ENCODE measurements around the gene OR6C70.
"Not testable (repeated sequence)": the region's sequence is repeated elsewhere in the genome, so short reads cannot be mapped to it uniquely, and the experiment has no call there.

Gene OR6C70

DNA sequence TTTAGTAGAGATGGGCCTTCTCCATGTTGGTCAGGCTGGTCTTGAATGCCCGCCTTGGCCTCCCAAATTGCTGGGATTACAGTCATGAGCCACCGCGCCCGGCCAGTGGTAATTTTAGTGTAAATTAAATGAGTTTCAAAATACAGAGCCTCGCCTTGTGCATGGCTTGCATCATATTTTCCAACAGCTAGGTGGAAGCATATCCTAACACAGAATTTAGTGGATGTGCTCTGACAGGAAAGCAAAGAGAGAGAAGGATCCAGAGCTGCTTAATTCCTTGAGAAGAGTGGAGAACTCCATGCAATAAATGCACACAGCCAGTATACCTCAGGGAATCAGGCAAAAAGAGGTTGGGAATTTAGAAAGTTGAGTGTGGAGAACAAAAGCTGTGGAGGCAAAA, 23.6 kb downstream of the OR6C70 start:
- no peaks in the 10 kb centered on the region for H3K4me1 ChIP-seq (ENCODE audit: insufficient read depth, low read length)
- no peaks in the 10 kb centered on the region for H3K36me3 ChIP-seq (ENCODE audit: insufficient read depth, low read length)
- no peak overlapping the region for H3K9ac ChIP-seq (ENCODE audit: low read depth, low read length)
- peaks cover 6% of the 10 kb centered on the region; the same call in 1 of the 2 replicates for H3K9me3 ChIP-seq (ENCODE audit: control insufficient read depth, insufficient read depth, low read length)

DNA sequence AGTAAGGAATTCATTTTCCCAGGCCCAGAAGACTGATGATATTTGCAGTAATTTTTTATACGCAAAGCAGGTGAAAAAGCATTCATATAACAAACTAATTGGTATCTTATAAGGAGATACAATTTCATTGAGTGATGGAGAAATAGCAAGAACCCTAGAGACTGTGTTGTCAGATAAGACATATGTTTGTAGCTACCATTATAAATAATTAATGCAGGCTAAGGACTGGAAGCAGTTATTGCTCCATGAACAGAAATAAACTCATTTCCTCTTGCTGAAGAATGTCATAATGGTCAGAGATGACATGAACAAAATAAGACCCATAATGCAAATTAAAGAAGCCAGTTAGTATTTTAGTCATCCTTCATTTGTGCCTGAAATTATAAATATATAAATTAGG, 24.6 kb downstream of the OR6C70 start:
- Histone ChIP-seq H3K9ac (ENCODE audit: low read depth, low read length) (no peak overlapping the region), H3K4me1 (ENCODE audit: insufficient read depth, low read length) (no peaks in the 10 kb centered on the region), H3K36me3 (ENCODE audit: insufficient read depth, low read length) (no peaks in the 10 kb centered on the region), H3K9me3 (ENCODE audit: control insufficient read depth, insufficient read depth, low read length) (peaks cover 6% of the 10 kb centered on the region)

DNA sequence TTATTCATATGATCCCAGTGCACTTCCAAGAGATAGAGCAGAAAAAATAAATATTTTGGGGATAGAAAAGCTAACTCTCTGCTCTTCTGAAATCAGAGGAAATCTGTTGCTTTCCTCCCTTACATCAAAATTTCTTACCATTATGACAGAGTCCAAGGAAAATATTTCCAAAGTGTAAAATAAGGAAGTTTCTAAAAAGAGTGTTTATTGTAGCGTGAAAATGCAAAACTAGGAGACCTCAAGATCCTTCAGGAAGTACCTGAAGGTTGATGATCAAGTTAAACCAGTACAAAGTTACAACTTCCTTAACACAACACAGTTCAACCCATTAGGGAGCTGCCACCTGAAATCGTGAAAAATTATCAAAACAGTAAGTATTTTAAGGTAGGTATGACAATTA, 26.2 kb downstream of the OR6C70 start, which contains the start of gene OR6C2:
TSS of gene OR6C2 (plus strand) at position 301 of the 400 bp plus-strand sequence. CDS start 8,138 bp downstream, outside the sequence.
- H3K9ac ChIP-seq (ENCODE audit: low read depth, low read length) = no peak within 1 kb of the TSS
- peaks cover 6% of the 10 kb centered on the region for H3K9me3 ChIP-seq (ENCODE audit: control insufficient read depth, insufficient read depth, low read length)
- no peaks in the 10 kb centered on the region for H3K36me3 ChIP-seq (ENCODE audit: insufficient read depth, low read length)
- H3K4me1 ChIP-seq (ENCODE audit: insufficient read depth, low read length) = no peaks in the 10 kb centered on the region

DNA sequence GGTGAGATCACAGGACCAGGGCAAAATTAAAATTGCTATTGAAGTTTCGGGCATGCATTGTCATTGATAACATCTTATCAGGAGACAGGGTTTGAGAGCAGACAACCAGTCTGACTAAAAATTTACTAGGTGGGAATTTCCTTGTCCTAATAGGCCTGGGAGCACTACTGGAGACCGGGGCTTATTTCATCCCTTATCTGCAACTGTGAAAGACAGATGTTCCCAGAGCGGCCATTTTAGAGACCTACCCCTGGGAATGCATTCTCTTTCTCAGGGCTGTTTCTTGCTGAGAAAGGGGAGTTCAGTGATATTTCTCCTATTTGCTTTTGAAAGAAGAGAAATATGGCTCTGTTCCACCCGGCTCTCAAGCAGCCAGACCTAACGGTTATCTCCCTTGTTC, 28.7 kb downstream of the OR6C70 start:
- not testable (repeated sequence) for H3K36me3 ChIP-seq (ENCODE audit: insufficient read depth, low read length)

DNA sequence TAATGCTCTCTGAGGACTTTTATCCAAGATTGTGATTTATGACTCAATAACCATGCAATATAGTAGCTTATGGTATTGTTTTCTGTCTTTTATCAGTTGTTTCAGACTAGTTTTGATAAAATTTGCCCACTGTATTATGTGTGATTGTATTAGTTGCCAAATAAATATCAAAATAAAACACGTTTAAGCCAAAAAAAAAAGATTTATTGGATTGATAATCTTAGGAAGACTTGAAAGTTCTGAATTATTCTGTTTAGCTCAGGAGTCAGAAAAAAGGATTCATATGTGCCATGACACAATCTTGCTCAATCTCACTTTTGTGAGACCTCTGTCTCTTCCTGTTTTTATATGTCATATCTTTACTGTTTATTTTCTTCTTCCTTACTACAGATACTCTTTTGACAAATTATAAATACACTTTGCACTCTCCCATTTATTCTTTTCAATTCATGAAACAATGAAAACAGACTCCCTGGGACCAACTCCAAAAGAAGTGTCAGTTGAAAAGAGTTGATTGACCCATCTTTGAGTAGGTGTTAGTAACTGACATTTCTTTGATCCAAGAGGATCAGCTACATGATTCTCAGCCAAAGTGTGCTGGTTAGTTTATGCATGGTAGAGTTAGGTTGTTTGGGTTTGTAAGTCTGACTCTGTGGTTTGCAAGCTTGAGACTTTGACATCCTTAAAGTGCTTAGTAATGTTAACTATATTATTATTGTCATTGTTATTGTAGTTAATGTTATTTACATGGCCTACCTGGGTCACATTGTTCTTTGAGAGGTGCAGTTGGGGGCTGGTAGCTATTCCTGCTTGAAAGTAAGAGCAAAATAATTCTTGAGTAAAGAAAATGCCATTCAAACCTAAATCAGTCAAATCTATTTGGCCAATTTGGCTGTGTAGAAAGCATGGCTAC, 41.4 kb downstream of the OR6C70 start:
- H3K4me1 ChIP-seq (ENCODE audit: insufficient read depth, low read length) = no peaks in the 10 kb centered on the region; the same call in 1 of the 2 replicates
- no peak overlapping the region for H3K9ac ChIP-seq (ENCODE audit: low read depth, low read length)
- no peaks in the 10 kb centered on the region for H3K36me3 ChIP-seq (ENCODE audit: insufficient read depth, low read length)
- no peaks in the 10 kb centered on the region for H3K9me3 ChIP-seq (ENCODE audit: control insufficient read depth, insufficient read depth, low read length)

More for the DNA sequence above, 28.7 kb downstream of the OR6C70 start:
- not testable (repeated sequence) for H3K9ac ChIP-seq (ENCODE audit: low read depth, low read length); H3K9me3 ChIP-seq (ENCODE audit: control insufficient read depth, insufficient read depth, low read length); H3K4me1 ChIP-seq (ENCODE audit: insufficient read depth, low read length)

DNA sequence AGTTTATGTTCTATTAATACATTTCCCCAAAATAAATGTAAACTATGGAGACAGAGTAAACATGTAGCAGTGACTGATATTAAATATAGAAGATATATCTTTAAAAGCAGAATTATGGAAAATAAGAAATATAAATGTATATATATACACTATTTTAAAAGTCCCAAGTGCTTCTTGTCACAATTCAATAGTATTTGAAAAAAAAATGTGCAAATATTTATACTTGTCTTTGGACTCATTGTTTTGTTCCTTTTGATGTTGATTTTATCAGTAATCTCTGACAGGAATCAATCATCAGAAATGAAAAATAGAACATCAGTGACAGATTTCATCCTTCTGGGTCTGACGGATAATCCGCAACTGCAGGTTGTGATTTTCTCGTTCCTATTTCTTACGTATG, 44.0 kb downstream of the OR6C70 start, which contains the start of gene OR6C76:
TSS of gene OR6C76 (plus strand) at position 301 of the 400 bp plus-strand sequence. CDS start at position 301, 0 bp downstream.
- Histone ChIP-seq H3K4me1 (ENCODE audit: insufficient read depth, low read length) (no peaks in the 10 kb centered on the region; the same call in 1 of the 2 replicates), H3K36me3 (ENCODE audit: insufficient read depth, low read length) (no peaks in the 10 kb centered on the region), H3K9me3 (ENCODE audit: control insufficient read depth, insufficient read depth, low read length) (no peaks in the 10 kb centered on the region), H3K9ac (ENCODE audit: low read depth, low read length) (no peak within 1 kb of the TSS)

DNA sequence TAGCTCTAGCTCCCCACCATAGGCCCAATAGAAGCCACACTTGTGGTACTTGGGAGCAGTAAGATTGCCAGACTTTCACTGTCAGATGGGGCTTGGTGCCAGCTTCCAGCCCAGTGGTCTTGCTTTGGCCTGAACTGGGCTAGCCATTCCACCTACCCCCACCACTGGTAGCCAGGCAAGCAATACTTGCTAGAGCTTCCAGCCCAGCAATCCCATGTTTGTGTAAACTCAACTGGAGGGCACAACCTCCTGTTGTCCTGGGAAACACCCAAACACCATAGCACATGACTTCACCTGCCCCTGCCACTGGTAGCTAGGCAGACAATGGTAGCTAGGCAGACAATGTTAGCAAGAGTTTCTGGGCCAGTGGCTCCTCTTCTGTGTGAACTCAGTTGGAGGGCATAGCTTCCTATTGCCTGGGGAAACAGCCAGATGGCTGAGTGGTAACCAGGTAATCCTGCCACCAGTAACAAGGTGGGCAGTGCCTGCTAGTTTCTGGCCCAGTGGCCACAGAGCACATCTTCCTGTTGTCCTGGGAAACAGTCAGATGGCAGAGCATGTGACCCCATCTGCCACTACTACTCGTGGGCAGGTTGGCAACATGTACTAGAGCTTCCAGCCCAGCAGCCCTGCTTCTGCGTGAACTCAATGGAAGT, 49.5 kb downstream of the OR6C70 start:
- no peaks in the 10 kb centered on the region for H3K36me3 ChIP-seq (ENCODE audit: insufficient read depth, low read length)
- no peaks in the 10 kb centered on the region for H3K4me1 ChIP-seq (ENCODE audit: insufficient read depth, low read length)
- no peaks in the 10 kb centered on the region for H3K9me3 ChIP-seq (ENCODE audit: control insufficient read depth, insufficient read depth, low read length)
- H3K9ac ChIP-seq (ENCODE audit: low read depth, low read length) = no peak overlapping the region

Measured in ES-I3 (cell line).